ENCODE data around the gene CLDN1. TPM values are rescaled to one million over a fixed set of nuclear protein-coding genes. Genes with fewer than 3 reads are reported as not detected.

Gene CLDN1
- total RNA-seq, 2 experiments from 2014 or later = 0.07 to 0.22 TPM

DNA sequence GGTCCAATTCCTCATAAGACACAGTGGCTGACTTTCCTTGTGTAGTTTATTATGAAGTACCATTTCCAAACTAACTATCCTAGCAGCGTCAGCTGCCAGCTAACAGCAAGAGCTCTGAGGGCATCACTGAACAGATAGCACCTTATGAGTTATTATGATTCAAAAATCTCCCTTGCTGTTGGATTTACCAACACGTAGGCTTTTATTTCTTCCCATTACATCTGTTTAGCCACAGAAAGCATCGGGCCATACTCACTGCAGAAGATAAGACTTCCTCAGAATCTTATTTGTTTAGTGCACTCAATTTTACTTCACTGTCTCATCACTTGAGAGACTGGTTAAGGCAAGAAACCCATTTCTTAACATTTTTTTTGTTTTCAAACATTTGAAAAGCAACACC lies 16.2 kb downstream of the CLDN1 start:
- intact Hi-C loops (cut with micrococcal nuclease) = loop anchor here (1.0 kb wide), 1 partner anchor 13 kb away; no protein-coding TSS in a partner anchor
- ChIA-PET CTCF (interaction anchor here (1.6 kb wide), 1 partner anchor 16 kb away, joined by 8 read pairs; the partner anchor contains the start of gene CLDN1), POLR2A (no interaction called here)
- Mint-ChIP-seq H3K36me3 (no peaks in the 10 kb centered on the region), H3K9me3 (no peaks in the 10 kb centered on the region), H3K4me1 (ENCODE audit: low read depth) (peaks cover 23% of the 10 kb centered on the region), H3K27ac (no peak overlapping the region), H3K4me3 (no peak overlapping the region), H3K27me3 (peaks cover 7% of the 10 kb centered on the region)
- no peak for DNase-seq

DNA sequence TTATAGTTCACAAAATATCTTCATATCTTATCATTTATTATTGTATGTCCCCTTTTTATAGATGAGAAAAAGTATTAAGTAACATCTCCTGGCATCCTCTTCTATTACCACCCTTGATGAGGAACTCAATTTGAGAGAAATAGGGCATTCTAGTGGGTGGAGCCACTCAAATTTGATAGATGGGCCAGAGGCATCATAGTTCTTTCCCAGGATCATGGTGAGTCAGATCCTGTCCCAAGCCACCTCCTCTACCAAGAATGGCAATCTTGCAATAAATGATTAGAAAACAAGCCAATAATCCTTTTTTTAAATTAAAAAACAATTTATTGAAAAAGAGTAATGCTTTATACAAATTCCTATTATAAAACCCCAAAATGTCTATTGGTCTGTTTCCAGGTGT lies 16.8 kb downstream of the CLDN1 start:
- no peak overlapping the region for H3K4me3 Mint-ChIP-seq

DNA sequence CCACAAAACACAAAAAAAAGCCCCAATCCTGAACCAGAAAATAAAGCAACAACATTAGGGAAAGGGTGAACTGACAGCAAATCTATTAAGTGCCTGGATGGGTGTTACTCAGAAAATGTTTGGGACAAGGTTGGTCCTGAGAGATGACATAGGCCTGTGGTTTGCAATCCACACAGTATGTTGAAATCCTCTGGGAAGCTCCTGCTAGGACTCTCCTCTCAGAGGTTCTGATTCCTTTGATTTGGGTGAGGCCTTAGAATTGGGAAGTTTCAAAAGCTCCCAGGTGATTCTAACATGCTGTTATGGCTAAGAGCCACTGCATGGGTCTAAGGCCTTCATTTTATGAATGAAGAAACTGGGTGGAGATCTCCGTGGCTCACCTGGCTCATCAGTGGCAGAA lies 18.4 kb downstream of the CLDN1 start:
- no peak for DNase-seq
- no peak overlapping the region for H3K4me3 Mint-ChIP-seq
- H3K36me3 Mint-ChIP-seq = no peaks in the 10 kb centered on the region
- CTCF ChIA-PET = no interaction called here
- H3K27me3 Mint-ChIP-seq = peaks cover 13% of the 10 kb centered on the region
- no peaks in the 10 kb centered on the region for H3K9me3 Mint-ChIP-seq
- POLR2A ChIA-PET = no interaction called here
- peaks cover 23% of the 10 kb centered on the region for H3K4me1 Mint-ChIP-seq (ENCODE audit: low read depth)
- intact Hi-C loops (cut with micrococcal nuclease) = no loop called here
- H3K27ac Mint-ChIP-seq = no peak overlapping the region

More for the DNA sequence above, 16.8 kb downstream of the CLDN1 start:
- Mint-ChIP-seq H3K36me3 (no peaks in the 10 kb centered on the region), H3K4me1 (ENCODE audit: low read depth) (peaks cover 23% of the 10 kb centered on the region), H3K27me3 (peaks cover 7% of the 10 kb centered on the region), H3K9me3 (no peaks in the 10 kb centered on the region), H3K27ac (no peak overlapping the region)
- ChIA-PET CTCF (no interaction called here), POLR2A (no interaction called here)
- DNase-seq = no peak
- intact Hi-C loops (cut with micrococcal nuclease) = no loop called here

DNA sequence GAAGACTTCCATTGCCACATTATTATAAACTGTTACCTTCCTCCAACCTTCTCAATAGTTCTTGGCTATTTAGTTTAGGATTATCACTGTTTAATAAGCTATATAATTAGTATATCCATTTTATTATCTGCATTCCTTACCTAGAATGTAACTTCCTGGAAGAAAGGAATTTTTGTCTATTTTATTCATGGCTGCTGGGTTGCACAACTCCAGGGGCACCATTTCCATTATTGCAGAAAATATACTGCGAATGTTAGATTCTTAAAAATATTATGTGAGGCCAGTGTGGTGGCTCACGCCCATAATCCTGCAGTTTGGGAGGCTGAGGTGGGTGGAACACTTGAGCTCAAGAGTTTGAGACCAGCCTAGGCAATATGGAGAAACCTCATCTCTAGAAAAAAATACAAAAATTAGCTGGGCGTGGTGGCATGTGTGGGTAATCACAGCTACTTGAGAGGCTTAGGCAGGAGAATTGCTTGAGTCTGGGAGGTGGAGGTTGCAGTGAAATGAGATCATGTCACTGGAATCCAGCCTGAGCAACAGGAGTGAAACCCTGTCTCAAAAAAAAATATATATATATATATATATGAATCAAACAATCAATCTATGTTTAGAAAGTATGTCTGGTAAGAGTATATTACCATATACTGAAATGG lies 19.9 kb downstream of the CLDN1 start:
- no peak for DNase-seq

DNA sequence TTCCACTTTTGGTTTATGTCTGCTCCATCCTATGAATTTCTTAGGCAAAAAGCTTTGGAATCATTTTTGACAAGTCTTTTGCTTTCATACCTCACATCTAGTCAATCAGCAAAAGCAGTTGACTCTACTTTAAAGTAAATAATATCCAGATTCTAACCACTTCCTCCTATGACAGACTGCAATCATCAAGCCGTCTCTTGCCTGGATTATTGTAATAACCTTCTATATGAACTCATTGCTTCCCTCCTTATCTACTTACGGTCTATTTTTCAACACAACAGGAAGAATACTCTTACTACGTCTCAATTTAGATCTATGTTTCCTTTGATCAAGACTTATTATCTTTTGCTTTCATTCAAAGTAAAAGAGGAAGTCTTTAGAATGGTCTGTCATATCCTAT lies 20.7 kb downstream of the CLDN1 start:
- Mint-ChIP-seq H3K4me3 (no peak overlapping the region), H3K36me3 (no peaks in the 10 kb centered on the region), H3K4me1 (ENCODE audit: low read depth) (peaks cover 15% of the 10 kb centered on the region), H3K27me3 (peaks cover 13% of the 10 kb centered on the region), H3K27ac (no peak overlapping the region), H3K9me3 (no peaks in the 10 kb centered on the region)
- POLR2A ChIA-PET = no interaction called here
- DNase-seq = no peak
- intact Hi-C loops (cut with micrococcal nuclease) = no loop called here
- CTCF ChIA-PET = interaction anchor here (0.7 kb wide), 1 partner anchor 26 kb away, joined by 3 read pairs; no protein-coding TSS in a partner anchor

More for the DNA sequence above, 19.9 kb downstream of the CLDN1 start:
- no peaks in the 10 kb centered on the region for H3K9me3 Mint-ChIP-seq
- H3K27ac Mint-ChIP-seq = no peak overlapping the region
- ChIA-PET POLR2A (no interaction called here), CTCF (no interaction called here)
- H3K36me3 Mint-ChIP-seq = no peaks in the 10 kb centered on the region
- H3K4me3 Mint-ChIP-seq = no peak overlapping the region
- peaks cover 13% of the 10 kb centered on the region for H3K27me3 Mint-ChIP-seq
- intact Hi-C loops (cut with micrococcal nuclease) = no loop called here
- H3K4me1 Mint-ChIP-seq (ENCODE audit: low read depth) = peaks cover 22% of the 10 kb centered on the region

DNA sequence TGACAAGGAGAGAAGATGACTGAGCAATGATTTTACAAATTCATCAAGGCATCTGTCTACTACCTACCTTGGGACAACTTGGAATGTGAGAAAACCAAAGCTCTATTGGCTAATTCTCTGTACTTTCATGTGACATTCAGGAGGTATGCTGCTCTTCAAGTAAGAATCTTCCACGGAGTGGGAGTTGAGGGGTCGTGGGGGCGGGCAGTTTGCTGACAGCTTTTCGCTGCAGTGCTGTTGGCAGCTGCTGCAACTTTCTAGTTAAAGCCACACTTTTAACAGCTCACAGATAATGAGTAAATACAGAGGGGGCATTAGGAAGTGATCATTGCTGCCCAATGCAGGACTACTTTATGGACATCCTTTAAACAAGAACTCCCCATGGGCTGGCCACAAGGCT lies 22.3 kb downstream of the CLDN1 start:
- Mint-ChIP-seq H3K9me3 (no peaks in the 10 kb centered on the region), H3K27me3 (peaks cover 13% of the 10 kb centered on the region), H3K36me3 (no peaks in the 10 kb centered on the region), H3K4me1 (ENCODE audit: low read depth) (peaks cover 8% of the 10 kb centered on the region), H3K4me3 (no peak overlapping the region), H3K27ac (no peak overlapping the region)
- ChIA-PET CTCF (no interaction called here), POLR2A (no interaction called here)
- DNase-seq = no peak
- intact Hi-C loops (cut with micrococcal nuclease) = no loop called here

DNA sequence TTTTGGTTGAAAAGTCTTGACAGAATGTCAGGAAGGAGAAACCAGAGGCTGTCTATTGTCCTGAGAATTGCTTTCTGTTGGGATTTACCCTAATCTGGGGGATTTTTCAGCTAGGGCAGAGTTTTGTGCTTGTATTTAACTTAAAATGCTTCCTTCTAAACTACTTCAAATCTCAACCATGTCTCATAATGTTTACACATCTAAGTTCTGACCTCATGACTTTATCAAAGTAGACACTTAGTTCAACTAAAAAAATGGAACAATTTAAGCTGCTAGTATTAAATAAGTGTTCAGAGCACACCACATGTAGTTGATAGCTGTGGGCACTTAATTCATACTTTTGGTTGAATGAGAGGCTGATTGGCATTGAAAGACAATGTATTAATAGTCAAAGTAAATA lies 28.2 kb downstream of the CLDN1 start:
- no peak overlapping the region for H3K4me3 Mint-ChIP-seq
- intact Hi-C loops (cut with micrococcal nuclease) = no loop called here
- CTCF ChIA-PET = interaction anchor here (0.9 kb wide), 1 partner anchor 69 kb away, joined by 3 read pairs; no protein-coding TSS in a partner anchor
- H3K36me3 Mint-ChIP-seq = no peaks in the 10 kb centered on the region
- no peaks in the 10 kb centered on the region for H3K4me1 Mint-ChIP-seq (ENCODE audit: low read depth)
- H3K9me3 Mint-ChIP-seq = peaks cover 12% of the 10 kb centered on the region
- H3K27me3 Mint-ChIP-seq = peaks cover 3% of the 10 kb centered on the region
- no peak for DNase-seq
- H3K27ac Mint-ChIP-seq = no peak overlapping the region
- POLR2A ChIA-PET = no interaction called here

DNA sequence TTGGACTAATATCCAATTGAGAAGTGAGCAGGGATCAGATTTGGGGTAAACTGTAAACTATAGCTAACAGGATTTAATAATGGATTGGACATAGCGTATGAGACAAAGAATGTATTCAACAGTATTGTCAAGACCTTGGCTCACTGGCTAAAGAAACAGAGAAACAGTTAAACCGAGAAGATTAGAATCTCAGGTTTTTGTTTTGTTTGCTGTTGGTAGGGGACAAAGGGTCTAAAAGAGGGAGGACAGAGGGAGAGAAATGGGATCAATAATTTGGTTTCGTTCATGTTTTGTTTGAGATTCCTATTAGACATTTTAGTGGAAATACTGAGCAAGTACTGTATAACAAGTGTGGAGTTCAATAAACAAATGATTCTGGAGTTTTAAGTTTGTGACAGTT lies 28.6 kb downstream of the CLDN1 start:
- no peak overlapping the region for H3K27ac Mint-ChIP-seq
- CTCF ChIA-PET = no interaction called here
- DNase-seq = no peak
- no peaks in the 10 kb centered on the region for H3K4me1 Mint-ChIP-seq (ENCODE audit: low read depth)
- H3K4me3 Mint-ChIP-seq = no peak overlapping the region
- H3K27me3 Mint-ChIP-seq = peaks cover 3% of the 10 kb centered on the region
- POLR2A ChIA-PET = no interaction called here
- intact Hi-C loops (cut with micrococcal nuclease) = no loop called here
- H3K9me3 Mint-ChIP-seq = peaks cover 14% of the 10 kb centered on the region
- H3K36me3 Mint-ChIP-seq = no peaks in the 10 kb centered on the region

DNA sequence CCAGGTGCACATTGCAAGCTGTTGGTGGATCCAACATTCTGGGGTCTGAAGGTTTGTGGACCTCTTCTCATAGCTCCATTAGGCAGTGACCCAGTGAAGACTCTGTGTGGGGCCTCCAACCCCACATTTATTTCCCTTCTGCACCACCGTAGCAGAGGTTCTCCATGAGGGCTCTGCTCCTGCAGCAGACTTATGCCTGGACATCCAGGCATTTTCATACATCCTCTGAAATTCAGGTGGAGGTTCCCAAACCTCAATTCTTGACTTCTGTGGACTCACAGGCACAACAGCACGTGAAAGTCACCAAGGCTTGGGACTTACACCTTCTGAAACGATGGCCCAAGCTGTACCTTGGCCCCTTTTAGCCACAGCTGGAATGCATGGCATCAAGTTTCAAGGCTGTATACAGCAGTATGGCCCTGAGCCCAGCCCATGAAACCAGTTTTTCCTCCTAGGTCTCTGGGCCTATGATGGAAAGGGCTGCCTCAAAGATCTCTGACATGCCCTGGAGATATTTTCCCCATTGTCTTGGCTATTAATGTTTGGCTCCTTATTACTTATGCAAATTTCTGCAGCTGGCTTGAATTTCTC lies 30.2 kb downstream of the CLDN1 start:
- H3K4me1 Mint-ChIP-seq (ENCODE audit: low read depth) = no peaks in the 10 kb centered on the region
- DNase-seq = no peak
- no peak overlapping the region for H3K27ac Mint-ChIP-seq
- ChIA-PET POLR2A (no interaction called here), CTCF (no interaction called here)
- H3K4me3 Mint-ChIP-seq = no peak overlapping the region
- H3K9me3 Mint-ChIP-seq = peaks cover 19% of the 10 kb centered on the region
- H3K36me3 Mint-ChIP-seq = no peaks in the 10 kb centered on the region
- intact Hi-C loops (cut with micrococcal nuclease) = no loop called here
- H3K27me3 Mint-ChIP-seq = peaks cover 3% of the 10 kb centered on the region

DNA sequence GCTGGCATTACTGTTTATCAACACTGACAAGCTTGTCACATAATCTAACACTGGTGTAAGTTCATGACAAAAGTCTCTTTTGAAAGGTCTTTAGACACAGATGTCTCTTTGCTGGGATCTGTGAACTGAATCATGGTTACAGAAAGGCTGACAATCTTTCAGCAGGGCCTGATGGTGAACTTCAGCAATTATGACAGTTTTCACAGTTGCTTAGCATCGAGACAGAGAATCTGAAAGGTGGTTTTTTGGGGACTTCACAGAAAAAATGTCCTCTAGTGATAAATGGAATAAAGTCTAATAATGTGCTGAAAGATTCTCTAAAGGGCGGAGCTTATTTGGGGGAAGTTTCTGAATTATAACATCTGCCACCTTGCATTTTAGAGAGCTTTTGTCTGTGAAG lies 32.3 kb downstream of the CLDN1 start:
- H3K36me3 Mint-ChIP-seq = peaks cover 2% of the 10 kb centered on the region
- ChIA-PET CTCF (interaction anchor here (1.3 kb wide), 1 partner anchor 32 kb away, joined by 4 read pairs; the partner anchor contains the start of gene CLDN1), POLR2A (no interaction called here)
- no peaks in the 10 kb centered on the region for H3K4me1 Mint-ChIP-seq (ENCODE audit: low read depth)
- H3K9me3 Mint-ChIP-seq = peaks cover 29% of the 10 kb centered on the region
- DNase-seq = no peak
- H3K27me3 Mint-ChIP-seq = peaks cover 3% of the 10 kb centered on the region
- intact Hi-C loops (cut with micrococcal nuclease) = no loop called here
- no peak overlapping the region for H3K4me3 Mint-ChIP-seq
- H3K27ac Mint-ChIP-seq = no peak overlapping the region

DNA sequence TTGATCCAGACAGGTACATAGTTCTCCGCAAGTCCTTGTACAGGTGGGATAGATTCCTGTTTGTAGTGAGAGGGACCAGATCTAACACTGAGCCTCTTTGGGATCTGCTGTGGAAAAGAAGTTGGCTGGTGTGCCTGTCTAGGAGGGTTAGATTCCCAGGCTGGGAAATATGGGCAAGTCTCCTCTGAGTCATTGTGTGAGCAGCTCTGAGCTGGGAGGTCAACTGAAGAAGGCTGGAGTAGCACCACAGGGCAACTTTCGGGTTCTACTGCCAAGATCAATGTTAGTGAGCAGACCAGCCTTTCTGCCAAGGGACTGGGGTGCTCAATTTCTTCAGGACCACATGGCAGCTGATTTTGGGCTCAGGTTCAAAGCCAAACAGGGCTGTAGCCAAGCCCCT lies 33.4 kb downstream of the CLDN1 start:
- Mint-ChIP-seq H3K9me3 (peaks cover 31% of the 10 kb centered on the region), H3K27me3 (peaks cover 5% of the 10 kb centered on the region), H3K4me3 (no peak overlapping the region), H3K27ac (no peak overlapping the region), H3K4me1 (ENCODE audit: low read depth) (no peaks in the 10 kb centered on the region), H3K36me3 (peaks cover 2% of the 10 kb centered on the region)
- ChIA-PET POLR2A (no interaction called here), CTCF (no interaction called here)
- no peak for DNase-seq
- intact Hi-C loops (cut with micrococcal nuclease) = no loop called here

DNA sequence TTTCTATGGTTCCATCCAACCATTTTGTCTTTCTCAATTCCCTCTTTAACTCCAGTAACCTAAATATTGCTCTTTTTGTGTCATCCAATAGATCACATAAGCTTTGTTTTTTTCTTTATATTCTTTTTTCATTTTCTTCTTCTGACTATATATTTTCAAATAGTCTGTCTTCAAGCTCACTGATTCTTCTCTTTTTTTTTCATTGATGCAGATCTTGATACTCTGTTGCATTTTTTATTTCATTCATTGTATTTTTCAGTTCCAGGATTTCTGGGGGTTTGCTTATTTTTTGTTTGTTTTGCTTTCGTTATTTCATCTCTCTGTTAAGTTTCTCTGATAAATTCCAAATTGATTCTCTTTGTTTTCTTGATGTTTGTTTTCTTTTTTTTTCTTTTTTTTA lies 36.2 kb downstream of the CLDN1 start:
- Mint-ChIP-seq H3K9me3 (peaks cover 19% of the 10 kb centered on the region), H3K27ac (no peak overlapping the region), H3K4me1 (ENCODE audit: low read depth) (no peaks in the 10 kb centered on the region), H3K4me3 (no peak overlapping the region), H3K36me3 (peaks cover 2% of the 10 kb centered on the region), H3K27me3 (peaks cover 2% of the 10 kb centered on the region)
- CTCF ChIA-PET = interaction anchor here (0.7 kb wide), 1 partner anchor 87 kb away, joined by 3 read pairs; no protein-coding TSS in a partner anchor
- POLR2A ChIA-PET = no interaction called here
- DNase-seq = no peak
- intact Hi-C loops (cut with micrococcal nuclease) = no loop called here

Measured in activated CD4-positive, alpha-beta memory T cell treated with anti-CD3 and anti-CD28 coated beads for 36 hours (primary cell).